HG03575 (cell line): Measurements from ENCODE around the gene LDLRAD3.
"Not testable (repeated sequence)": the region's sequence is repeated elsewhere in the genome, so short reads cannot be mapped to it uniquely, and the experiment has no call there.

ENCODE experiments used
- ATAC-seq: cut with Tn5 transposase; IDR thresholded peaks from one replicate; pipeline ENCODE4 v1.9.1; 2021; ENCODE audit not compliant: unreplicated experiment, insufficient number of reproducible peaks, low FRiP score; ENCODE audit errors: extremely low read depth

Gene LDLRAD3

GRCh38 chr11:36010010-36010740 is 66.3 kb downstream of the LDLRAD3 start:
- ATAC-seq, result no peak

DNA sequence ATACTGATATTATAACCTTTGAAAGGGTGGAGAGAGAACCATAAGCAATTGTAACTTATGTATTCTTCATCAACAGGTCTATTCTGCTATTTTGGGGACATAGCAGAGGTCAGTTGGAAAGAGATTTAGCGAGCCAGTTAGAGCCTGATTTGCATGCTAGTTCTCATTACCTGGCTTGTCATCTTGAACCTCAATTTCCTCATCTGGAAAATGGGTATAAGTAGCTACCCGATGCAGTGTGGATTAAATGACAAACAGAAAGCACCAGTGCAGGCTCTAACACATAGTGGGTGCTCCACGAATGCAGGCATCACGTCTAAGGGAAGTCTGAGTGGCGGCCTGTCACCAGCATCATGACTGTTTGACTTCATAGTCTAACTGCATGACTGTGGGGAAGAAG is 67.7 kb downstream of the LDLRAD3 start:
- no peak for ATAC-seq

- ATAC-seq, result no peak
These were observed 68.6 kb downstream of the LDLRAD3 start for GRCh38 chr11:36012455-36012854.

DNA sequence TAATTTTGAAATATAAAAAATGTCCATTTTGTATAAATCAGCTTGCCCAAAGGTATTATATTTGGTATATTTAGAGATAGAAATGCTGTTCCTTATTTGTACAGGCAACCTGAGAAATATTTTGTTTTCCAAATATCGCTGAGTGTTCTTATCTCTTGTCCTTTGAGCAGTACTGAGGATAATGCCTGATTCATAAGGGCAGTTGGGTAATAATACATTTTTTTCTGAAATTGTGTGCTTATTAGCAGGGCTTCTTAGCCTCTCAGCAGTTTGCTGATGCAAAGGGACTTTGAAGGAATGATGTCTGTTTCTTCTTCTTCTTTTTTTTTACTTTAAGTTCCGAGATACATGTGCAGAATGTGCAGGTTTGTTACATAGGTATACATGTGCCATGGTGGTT is 69.1 kb downstream of the LDLRAD3 start:
- no peak for ATAC-seq

DNA sequence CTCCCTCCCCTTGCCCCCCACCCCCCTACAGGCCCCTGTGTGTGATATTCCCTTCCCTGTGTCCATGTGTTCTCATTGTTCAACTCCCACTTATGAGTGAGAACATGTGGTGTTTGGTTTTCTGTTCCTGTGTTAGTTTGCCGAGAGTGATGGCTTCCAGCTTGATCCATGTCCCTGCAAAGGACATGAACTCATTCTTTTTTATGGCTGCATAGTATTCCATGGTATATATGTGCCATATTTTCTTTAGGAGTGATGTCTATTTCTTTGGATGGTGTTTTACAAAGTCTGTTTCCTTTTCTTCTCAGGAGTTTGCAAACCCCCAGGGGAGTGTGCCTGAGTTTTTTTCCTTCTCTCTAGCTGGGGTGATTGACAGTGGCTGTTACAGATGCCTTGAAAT is 69.6 kb downstream of the LDLRAD3 start:
- not testable (repeated sequence) for ATAC-seq

- ATAC-seq, result no peak
These were observed 70.4 kb downstream of the LDLRAD3 start for GRCh38 chr11:36013950-36014897.

DNA sequence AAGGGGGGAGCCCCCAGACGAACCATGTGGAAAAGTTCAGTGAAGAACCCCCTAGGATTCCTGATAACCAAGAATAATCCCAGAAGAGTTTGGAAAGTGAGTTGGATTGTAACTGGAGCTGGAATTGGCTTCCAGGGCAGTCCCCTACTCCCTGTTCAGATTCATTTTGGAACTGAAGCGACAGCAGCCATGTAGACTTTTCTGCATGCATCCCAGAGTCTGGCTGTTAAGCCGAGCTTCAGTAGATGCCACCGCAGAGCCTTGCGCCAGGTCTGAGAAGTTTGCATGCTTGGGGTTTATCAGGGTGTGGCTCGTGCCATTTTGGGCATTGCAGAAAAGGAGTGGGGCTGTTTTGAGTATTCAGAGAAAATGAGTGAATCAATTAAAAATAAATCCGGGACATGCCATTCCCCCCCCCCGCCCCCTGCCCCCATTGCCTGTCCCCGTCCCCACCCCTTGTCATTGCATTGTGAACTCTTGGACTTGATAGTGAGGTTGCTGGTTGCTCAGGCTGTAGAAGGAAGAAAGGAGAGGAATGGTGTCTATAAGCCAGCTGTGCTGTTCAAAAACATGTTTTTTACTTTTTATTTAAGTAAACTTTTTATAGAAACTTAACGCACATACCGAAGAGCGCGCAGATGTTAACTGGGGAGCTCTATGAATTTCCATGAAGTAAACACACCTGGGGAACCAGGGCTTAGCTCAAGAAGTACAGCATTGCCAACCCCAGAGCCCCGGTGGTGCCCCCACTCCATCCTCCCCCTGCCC is 71.2 kb downstream of the LDLRAD3 start:
- ATAC-seq, result no peak

DNA sequence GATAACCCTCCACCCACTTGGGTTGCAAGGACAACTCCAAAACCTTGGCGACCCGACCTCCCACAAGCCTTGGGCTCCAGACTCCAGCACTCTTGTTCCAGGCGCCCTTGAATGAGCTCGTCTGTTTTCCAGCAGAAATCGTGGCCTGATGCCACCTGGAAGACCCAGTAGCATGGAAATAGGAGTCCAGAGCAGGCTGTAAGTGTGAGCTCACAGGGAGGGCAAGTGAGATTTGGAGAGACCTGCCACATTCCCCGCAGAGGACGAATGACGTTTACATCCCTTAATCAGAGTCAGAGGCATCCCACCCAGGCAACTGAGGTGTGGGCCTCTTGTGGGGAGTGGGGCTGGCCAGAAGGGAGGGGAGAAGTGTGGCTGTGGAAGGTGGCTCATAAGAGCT is 71.9 kb downstream of the LDLRAD3 start:
- no peak for ATAC-seq

GRCh38 chr11:36016263-36016662 is 72.4 kb downstream of the LDLRAD3 start:
- ATAC-seq, result no peak

DNA sequence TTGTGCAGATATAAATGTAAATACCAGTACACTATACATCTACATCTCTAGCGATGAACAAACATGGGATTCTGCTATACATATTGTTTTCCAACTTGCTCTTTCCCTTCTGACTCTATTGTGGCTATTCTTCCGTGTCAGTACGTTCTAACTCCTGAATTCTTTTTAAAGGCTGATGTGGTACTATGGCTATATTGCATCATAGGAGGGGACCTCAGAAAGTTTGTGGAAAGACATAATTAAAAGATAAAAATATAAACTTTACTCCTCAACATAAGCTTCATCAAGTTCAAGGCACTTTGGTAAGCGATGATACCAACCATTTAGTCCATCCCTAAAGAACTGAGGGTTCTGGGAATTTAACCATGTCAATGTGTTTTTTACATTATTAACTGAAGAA is 72.8 kb downstream of the LDLRAD3 start:
- ATAC-seq, result no peak

GRCh38 chr11:36019005-36019596 is 75.2 kb downstream of the LDLRAD3 start:
- ATAC-seq, result no peak

- ATAC-seq, result no peak
These were observed 75.9 kb downstream of the LDLRAD3 start for GRCh38 chr11:36019722-36020121.

DNA sequence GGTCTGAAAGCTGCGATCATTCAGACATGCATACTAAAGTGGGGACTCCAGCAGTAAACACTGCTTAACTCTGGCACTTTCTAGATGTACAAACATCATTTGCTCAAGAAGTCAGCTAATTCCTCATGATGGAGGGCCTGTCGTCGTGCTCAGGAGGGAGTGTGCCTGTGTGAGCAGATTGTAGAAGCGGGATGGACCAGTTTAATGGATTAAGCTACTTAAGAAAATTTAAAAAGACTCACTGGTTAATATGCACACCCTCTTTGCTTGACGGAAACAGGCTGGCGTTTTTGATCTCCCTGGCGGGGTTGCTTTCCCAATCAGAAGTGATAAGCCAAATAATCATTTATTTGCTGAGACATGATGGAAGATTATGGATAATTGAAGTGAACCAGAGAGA is 79.0 kb downstream of the LDLRAD3 start:
- no peak for ATAC-seq

GRCh38 chr11:36023922-36024321 is 80.1 kb downstream of the LDLRAD3 start:
- ATAC-seq, result no peak

- no peak for ATAC-seq
These were observed 80.9 kb downstream of the LDLRAD3 start for GRCh38 chr11:36024716-36025115.

DNA sequence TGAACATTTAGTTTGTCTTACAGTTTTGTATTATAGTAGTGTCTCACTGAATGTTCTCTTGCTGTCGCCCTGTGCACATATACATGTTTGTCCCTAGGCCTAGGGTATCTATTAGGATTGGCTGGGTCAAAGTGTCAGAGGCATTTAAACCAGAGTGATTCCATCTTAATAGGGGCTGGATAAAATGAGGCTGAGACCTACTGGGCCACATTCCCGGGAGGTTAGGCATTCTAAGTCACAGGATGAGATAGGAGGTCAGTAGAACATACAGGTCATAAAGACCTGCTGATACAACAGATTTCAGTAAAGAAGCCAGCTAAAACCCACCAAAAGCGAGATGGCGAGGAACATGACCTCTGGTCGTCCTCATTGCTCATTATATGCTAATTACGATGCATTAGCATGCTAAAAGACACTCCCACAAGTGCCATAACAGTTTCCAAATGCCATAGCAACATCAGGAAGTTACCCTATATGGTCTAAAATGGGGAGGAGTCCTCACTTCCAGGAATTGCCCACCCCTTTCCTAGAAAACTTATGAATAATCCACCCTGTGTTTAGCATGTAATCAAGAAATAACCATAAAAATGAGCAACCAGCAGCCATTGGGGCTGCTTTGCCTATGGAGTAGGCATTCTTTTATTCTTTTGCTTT is 82.6 kb downstream of the LDLRAD3 start:
- no peak for ATAC-seq

GRCh38 chr11:36027731-36028130 is 83.9 kb downstream of the LDLRAD3 start:
- no peak for ATAC-seq

GRCh38 chr11:36029616-36030015 is 85.8 kb downstream of the LDLRAD3 start:
- no peak for ATAC-seq
